ENCODE data around the gene SMARCE1.

SMARCE1 gene

GRCh38 chr17:40615841-40616476, 31.7 kb downstream of the SMARCE1 start:
- no peak for DNase-seq (ENCODE audit: low spot score)
- TF ChIP-seq, protein P1, sequence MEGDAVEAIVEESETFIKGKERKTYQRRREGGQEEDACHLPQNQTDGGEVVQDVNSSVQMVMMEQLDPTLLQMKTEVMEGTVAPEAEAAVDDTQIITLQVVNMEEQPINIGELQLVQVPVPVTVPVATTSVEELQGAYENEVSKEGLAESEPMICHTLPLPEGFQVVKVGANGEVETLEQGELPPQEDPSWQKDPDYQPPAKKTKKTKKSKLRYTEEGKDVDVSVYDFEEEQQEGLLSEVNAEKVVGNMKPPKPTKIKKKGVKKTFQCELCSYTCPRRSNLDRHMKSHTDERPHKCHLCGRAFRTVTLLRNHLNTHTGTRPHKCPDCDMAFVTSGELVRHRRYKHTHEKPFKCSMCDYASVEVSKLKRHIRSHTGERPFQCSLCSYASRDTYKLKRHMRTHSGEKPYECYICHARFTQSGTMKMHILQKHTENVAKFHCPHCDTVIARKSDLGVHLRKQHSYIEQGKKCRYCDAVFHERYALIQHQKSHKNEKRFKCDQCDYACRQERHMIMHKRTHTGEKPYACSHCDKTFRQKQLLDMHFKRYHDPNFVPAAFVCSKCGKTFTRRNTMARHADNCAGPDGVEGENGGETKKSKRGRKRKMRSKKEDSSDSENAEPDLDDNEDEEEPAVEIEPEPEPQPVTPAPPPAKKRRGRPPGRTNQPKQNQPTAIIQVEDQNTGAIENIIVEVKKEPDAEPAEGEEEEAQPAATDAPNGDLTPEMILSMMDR (IDR thresholded peaks at IDR 0.05; ENCODE audit: extremely low read depth, missing control alignments) = no peak

GRCh38 chr17:40615068-40615840, 32.4 kb downstream of the SMARCE1 start:
- TF ChIP-seq, protein P1 (IDR thresholded peaks at IDR 0.05; ENCODE audit: extremely low read depth, missing control alignments) = peak; percentile 43
- DNase-seq (ENCODE audit: low spot score) = peak; percentile 75

GRCh38 chr17:40614431-40615067, 33.1 kb downstream of the SMARCE1 start:
- no peak for DNase-seq (ENCODE audit: low spot score)
- TF ChIP-seq, protein P1 (IDR thresholded peaks at IDR 0.05; ENCODE audit: extremely low read depth, missing control alignments) = no peak

DNA sequence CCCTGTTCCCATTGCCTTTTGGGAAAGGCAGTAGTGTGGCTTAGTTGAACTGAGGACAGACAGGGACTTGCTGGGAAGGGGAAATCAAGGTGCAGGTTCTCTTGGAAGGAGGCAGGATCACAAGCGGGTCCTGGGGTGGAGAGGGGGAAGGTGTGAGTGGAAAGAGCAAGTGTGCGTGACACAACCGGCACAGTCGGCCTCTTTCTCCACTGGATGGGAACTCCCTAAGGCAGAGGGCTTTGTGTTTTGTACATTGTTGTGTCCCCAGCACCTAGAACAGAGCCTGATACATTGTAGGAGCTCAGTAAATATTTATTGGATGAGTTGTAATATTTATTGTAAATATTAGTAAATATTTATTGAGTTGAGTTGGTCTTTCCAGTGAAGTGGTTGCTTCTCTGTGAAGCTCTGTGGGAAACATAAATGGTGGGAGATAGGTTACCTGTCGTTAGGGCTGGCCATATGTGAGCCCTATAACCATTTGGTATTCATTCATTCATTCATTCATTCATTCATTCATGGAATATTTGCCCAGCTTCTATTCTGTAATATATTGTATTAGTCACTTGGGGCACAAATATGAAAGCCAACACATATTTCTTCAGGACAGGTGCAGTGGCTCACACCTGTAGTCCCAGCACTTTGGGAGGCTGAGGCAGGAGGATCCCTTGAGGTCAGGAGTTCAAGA, 34.0 kb downstream of the SMARCE1 start:
- TF ChIP-seq, protein P1 (IDR thresholded peaks at IDR 0.05; ENCODE audit: extremely low read depth, missing control alignments) = no peak
- no peak for DNase-seq (ENCODE audit: low spot score)

- TF ChIP-seq, protein P1 (IDR thresholded peaks at IDR 0.05; ENCODE audit: extremely low read depth, missing control alignments) = no peak
These were observed 34.9 kb downstream of the SMARCE1 start for GRCh38 chr17:40612599-40613244.

DNA sequence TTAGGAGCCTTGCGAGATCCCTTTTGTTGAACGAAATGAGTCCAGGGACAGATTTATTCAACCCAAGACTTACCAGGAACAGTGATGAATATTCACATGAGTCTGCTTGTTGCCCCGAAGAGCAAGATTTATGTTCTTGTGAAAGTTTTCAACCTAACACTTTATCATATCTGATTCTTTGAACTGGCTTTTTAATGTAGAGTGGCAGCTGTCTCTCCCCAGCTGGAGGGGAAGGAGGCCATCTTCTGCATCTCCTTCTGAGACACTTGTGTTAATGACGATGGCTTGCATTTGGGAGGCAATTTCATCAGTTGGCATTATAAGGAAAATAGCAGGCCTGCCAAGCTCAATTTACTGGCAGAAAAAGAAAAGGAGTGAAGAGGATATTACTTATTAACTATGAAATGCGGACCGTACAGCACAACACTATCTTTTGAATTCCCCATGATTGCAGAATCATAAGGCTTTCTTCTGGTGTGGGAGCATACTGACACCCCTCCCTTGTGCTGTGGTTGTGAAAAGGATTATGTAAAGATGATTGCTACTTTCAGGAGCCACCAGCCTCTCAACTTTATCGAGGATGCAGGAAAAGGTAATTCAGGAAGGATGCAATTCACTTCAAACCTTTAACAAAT, 35.7 kb downstream of the SMARCE1 start:
- TF ChIP-seq, protein P1 (IDR thresholded peaks at IDR 0.05; ENCODE audit: extremely low read depth, missing control alignments) = no peak
- no peak for DNase-seq (ENCODE audit: low spot score)

More at GRCh38 chr17:40612599-40613244, 34.9 kb downstream of the SMARCE1 start:
- DNase-seq (ENCODE audit: low spot score) = no peak
